ENCODE data around the gene KLHDC9. TPM values are rescaled to one million over a fixed set of nuclear protein-coding genes. Genes with fewer than 3 reads are reported as not detected.

KLHDC9 gene
- total and polyA plus RNA-seq, 2 of the 8 experiments (the other 6 are each of a cell fraction or from before 2014, with no cell fraction given) = 6.5 to 15.6 TPM

DNA sequence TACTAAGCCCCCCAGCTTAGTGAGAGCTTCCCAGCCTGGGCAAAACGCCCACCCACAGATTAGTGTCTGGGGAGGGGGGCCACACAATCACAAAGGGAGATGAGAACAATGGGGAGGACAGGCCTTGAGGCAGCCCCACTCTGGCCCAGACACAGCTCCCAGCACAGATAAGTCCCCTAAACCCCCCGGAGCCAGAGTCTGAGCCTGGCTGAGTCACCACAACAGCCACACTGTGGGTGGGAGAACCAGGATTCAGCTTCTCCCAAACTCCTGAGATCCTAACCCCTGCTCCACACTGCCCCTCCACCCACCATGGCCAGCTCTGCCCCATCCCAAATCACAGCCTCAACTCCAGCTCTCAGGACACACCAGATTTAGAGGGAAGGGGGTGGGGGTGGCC, 13.0 kb upstream of the KLHDC9 start:
- Histone ChIP-seq H2BK5ac (ENCODE audit: low read depth, low read length) (no peak overlapping the region), H3K23me2 (ENCODE audit: low read depth, low read length) (peaks cover 2% of the 10 kb centered on the region; the same call in 1 of the 2 replicates), H2AK5ac (ENCODE audit: low read depth, low read length) (no peak overlapping the region), H4K8ac (ENCODE audit: extremely low read depth, insufficient read depth, low read length) (0 out of 2 replicates have a peak overlapping the region, but pooled peaks have one; percentile 9), H3K14ac (ENCODE audit: insufficient read length) (no peak overlapping the region), H4K20me1 (replicated peaks in 1 of 2; ENCODE audit: control insufficient read depth in 1 of 2, insufficient read depth in 2 of 2, low read length in 2 of 2) (no peaks in the 10 kb centered on the region), H3K79me1 (ENCODE audit: low read depth, low read length) (no peaks in the 10 kb centered on the region), H3K27me3 (replicated peaks in 1 of 4; ENCODE audit: control insufficient read depth in 3 of 4, extremely low read depth in 1 of 4, insufficient read depth in 3 of 4, low read length in 3 of 4) (no peaks in the 10 kb centered on the region), H3K4ac (replicated peaks; ENCODE audit: insufficient read length, low read depth, low read length) (no peak overlapping the region), H4K5ac (ENCODE audit: insufficient read length, low read depth, low read length) (no peak overlapping the region), H3K79me2 (ENCODE audit: control insufficient read depth in 1 of 2, insufficient read depth in 2 of 2, low read length in 2 of 2) (no peaks in the 10 kb centered on the region), H2BK120ac (replicated peaks; ENCODE audit: low read depth, low read length) (no peak overlapping the region), H2AFZ (ENCODE audit: low read length) (no peak overlapping the region), H2BK12ac (ENCODE audit: low read depth, low read length) (no peak overlapping the region), H3K4me2 (ENCODE audit: insufficient read depth in 1 of 2, low read depth in 2 of 2, low read length in 2 of 2) (no peak overlapping the region), H2BK20ac (ENCODE audit: low read length) (no peak overlapping the region), H3K4me1 (replicated peaks in 1 of 4; ENCODE audit: control insufficient read depth in 3 of 4, insufficient read depth in 4 of 4, low read length in 3 of 4) (peaks cover 0 to 12% (median 0%) of the 10 kb centered on the region in 4 experiments; a peak in 3 of 7 replicates), H3K18ac (ENCODE audit: extremely low read depth, low read length) (no peak overlapping the region), H3K36me3 (ENCODE audit: control insufficient read depth in 2 of 4, insufficient read depth in 4 of 4, low read length in 3 of 4) (no peaks in the 10 kb centered on the region), H3K9ac (replicated peaks in 1 of 4; ENCODE audit: extremely low read depth in 1 of 4, low read depth in 3 of 4, low read length in 3 of 4) (no peak overlapping the region), H2BK15ac (ENCODE audit: low read length) (0 out of 2 replicates have a peak overlapping the region, but pooled peaks have one; percentile 81), H3K23ac (ENCODE audit: insufficient read length) (no peak overlapping the region), H3K56ac (replicated peaks; ENCODE audit: insufficient read length, low read depth, low read length) (no peak overlapping the region), H3K9me3 (ENCODE audit: insufficient read depth in 2 of 2, low read depth in 1 of 2, low read length in 1 of 2) (no peaks in the 10 kb centered on the region), H4K91ac (replicated peaks; ENCODE audit: insufficient read length, low read length) (no peak overlapping the region), H3K4me3 (ENCODE audit: extremely low read depth in 1 of 4, insufficient read depth in 2 of 4, low read depth in 3 of 4, low read length in 4 of 4) (no peak overlapping the region), H3K27ac (ENCODE audit: low read depth, low read length) (no peak overlapping the region)
- ChIA-PET CTCF (ENCODE audit: partially characterized antibody) (interaction anchor here (1.1 to 11.9 kb wide), 4 partner anchors 13 to 43 kb away, joined by 3 to 156 read pairs (median 50); partner anchors contain the start of genes ARHGAP30 and KLHDC9), POLR2A (ENCODE audit: partially characterized antibody) (interaction anchor here (1.4 to 1.9 kb wide), 3 partner anchors 11 to 15 kb away, joined by 4 to 7 read pairs (median 5); partner anchors contain the start of genes ARHGAP30 and KLHDC9)
- FAIRE-seq = no peak
- no peak for DNase-seq (ENCODE audit: low read depth in 1 of 2, low spot score in 2 of 2)
- 86% methylated on average over 2 of the region's 2 CpGs; no CpG with 5 or more reads in 1 of the 2 experiments for WGBS, 2 experiments (ENCODE audit: extremely low coverage in 1 of 2, insufficient coverage in 1 of 2, insufficient read length in 1 of 2, insufficient replicate concordance in 2 of 2, low coverage in 1 of 2, low lambda C conversion rate in 2 of 2, missing lambda C conversion rate in 1 of 2)
- TF ChIP-seq TEAD4 (IDR thresholded peaks at IDR 0.05; ENCODE audit: low read depth, low read length) (no peak), CBX5 (IDR thresholded peaks at IDR 0.05; ENCODE audit: low read depth, low read length) (no peak), USF2 (IDR thresholded peaks at IDR 0.05; ENCODE audit: low read length) (no peak), ASH2L (IDR thresholded peaks at IDR 0.05; ENCODE audit: low read length) (no peak), MAFK (IDR thresholded peaks at IDR 0.05; ENCODE audit: low read depth, low read length) (no peak), RXRA (IDR thresholded peaks at IDR 0.05; ENCODE audit: insufficient read depth, low read depth, low read length) (no peak), RAD21 (IDR thresholded peaks at IDR 0.05 in 1 of 2, conservative IDR thresholded peaks at IDR 0.05 in 1 of 2; ENCODE audit: low read depth in 2 of 2, low read length in 2 of 2) (no peak), BCL11A (IDR thresholded peaks at IDR 0.05; ENCODE audit: low read depth in 2 of 2, low read length in 2 of 2) (no peak), SIRT6 (IDR thresholded peaks at IDR 0.05; ENCODE audit: low read length) (no peak), SP1 (IDR thresholded peaks at IDR 0.05; ENCODE audit: low read depth, low read length) (no peak), KDM4A (IDR thresholded peaks at IDR 0.05; ENCODE audit: low read depth, low read length, severe bottlenecking) (no peak)
- TF ChIP-seq, protein P1, sequence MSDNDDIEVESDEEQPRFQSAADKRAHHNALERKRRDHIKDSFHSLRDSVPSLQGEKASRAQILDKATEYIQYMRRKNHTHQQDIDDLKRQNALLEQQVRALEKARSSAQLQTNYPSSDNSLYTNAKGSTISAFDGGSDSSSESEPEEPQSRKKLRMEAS (IDR thresholded peaks at IDR 0.05) = no peak
